GM18861 (cell line): Measurements from ENCODE around the gene ACP1.

Experiments
- ATAC-seq: cut with Tn5 transposase; IDR thresholded peaks from one replicate; pipeline ENCODE4 v1.9.1; 2021; ENCODE audit not compliant: unreplicated experiment

The ACP1 gene

DNA sequence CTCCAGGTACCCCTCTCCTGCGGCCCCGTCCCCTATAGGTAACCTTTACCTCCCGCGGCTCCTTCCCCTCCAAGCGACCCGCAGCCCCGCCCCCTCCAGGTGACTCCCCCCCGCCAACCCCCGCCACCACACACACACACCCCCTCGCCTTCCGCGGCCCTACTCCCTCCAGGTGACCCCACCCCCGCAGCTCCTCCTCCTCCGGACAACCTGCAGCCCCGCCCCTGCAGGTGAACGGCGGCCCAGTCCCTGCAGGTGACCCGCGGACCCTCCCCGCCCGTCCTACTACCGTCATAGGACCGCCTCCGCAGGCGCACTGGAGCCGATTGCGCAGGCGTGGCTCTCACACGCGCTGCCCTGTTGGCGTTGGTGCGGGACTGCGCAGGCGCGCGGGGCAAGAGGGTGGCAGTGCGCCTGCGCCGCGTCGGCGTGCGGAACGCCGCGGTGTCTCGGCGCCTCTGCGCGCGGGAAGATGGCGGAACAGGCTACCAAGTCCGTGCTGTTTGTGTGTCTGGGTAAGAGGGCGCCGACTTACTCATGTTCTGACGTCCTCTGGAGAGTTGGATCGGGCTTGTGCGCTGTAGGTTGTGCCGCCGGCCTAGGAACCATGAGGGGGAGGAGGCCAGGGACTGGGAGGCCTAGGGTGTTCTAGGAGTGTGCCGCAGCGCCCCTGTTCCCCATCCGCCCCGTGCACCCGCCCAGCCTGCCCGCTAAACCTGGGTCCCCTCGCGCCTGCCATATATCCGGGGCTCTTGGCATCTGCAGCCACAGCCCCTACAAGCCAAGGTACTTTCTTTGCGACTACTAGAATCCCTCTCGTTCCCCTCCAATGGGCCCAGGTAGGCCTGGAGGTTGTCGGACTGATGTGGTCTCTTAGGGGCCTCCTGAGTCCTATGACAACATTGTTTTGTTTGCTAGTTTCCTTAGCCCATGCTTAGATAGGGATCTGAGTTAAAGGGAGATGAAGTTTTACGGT, at the start of gene ACP1:
TSS of gene ACP1 (plus strand) at position 455 of the 976 bp plus-strand sequence. CDS start at position 473, 18 bp downstream.
- peak; percentile 92 for ATAC-seq

DNA sequence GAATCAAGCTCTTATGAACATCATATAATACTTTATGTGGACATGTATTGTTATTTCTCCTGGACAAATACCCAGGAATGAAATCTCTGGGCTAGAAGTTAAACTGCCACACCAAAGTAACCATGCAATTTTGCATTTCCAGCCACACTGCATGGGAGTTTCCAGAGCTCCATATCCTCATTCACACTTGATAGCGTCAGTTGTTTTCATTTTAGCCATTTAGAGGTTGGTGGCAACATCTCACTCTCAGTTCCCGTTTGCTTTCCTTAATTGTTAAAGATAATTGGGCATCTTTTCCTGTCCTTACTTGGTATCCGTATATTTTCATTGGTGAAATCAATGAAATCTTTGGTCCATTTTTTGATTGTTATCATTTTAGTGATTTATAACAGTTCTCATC, 48.7 kb upstream of the ACP1 start:
- ATAC-seq = no peak

DNA sequence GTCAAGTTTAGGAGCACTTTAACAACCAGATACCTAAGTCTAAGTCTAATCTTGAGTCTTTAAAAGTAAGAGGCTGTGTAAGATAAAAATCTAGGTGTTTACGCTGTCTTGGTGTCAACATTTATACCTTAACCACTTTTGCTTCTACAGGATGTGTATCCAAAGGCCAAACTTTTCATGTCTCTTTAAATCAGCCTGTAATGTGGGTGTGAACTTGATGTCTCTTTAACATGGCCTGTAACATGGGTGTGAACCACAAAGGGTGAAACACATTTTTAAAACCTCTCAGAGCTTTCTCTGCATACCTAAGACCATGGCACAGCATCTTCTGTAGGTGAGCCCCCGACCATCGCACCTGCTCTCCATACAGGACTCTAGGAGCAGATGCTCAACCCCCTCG, 41.3 kb upstream of the ACP1 start:
- no peak for ATAC-seq

DNA sequence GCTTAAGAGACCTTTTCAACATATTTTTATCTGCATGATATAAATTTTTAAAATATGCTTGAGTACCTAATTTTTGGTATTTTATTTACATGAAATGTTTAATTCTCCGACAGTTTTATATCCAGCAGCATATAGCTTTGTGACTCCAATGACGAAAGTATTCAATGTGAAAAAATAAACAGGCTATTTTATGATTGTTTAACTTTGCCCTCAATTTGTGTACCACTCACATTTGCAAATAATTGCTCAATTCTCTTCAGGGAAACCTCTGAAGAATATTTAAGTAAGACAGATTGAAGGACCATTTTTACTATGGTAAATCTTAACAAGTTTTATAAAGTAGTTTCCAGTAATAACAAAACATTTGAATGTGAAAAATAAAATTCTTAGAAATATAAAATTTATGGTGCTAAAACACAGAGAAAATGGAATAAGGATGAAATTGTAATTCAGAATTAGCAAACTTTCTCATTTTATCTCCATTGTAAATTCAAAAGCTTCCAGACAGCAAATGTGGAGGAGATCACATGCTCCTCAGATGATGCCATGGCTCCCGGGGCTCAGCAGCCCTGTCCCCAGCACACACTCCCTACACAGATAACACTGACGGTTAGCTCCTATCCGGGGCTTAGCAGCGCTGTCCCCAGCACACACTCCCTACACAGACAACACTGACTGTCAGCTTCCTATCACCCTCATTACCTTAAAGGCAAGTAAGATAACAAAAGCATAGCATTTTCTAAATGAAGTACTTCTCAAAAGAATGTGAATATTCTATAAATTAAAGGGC, 40.6 kb upstream of the ACP1 start:
- no peak for ATAC-seq

DNA sequence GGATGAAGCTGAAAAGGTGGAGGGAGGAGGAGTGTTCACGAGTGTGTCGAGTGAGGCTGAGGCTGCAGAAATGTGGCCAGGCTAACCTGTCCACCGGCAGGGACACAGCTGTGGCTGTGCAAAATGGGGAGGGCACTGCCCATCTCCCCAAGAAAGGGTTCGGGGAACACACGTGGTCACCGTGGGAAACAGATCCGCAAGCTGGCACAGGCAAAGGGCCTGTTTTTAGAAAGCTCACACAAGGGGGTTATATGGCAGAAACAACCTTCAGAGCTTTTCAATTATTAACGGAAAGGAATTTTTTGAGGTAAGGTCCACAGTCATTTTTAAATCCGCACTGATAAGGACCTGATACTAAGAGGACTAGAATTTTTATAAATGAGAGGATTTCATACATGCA, 36.6 kb upstream of the ACP1 start:
- no peak for ATAC-seq

DNA sequence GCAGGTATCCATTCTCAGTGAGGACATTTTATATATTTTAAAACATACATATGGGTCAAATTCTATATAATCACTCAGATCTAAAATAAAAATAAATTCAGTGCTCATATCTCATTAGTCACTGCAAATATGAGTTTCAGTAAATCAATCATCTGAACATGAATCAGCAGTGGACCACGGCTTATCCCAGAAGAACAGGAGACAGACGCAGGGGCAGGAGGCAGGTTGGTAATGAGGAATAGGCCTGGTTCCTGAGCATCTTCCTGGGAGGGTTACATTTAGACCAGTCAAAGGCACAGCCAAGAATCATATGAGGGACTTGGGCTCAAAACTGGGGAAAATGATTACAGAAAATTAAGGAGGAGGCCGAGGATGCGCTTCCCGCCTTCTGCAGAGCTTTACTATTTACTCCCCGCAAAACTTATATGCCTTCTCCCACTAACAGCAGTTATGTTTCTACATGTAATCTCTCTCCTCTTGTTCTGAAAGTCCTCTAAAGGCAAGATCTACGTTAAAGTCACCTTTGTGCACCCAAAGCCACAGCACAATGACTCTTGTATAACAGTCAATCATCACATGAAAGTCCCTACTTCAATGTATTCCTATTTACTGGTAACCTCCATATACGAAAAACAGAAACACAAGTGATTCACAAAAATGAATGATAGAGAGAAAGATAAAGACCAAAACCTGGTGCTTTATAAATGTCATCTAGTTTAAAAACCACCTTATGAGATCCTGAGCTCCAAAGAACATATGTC, 36.0 kb upstream of the ACP1 start:
- no peak for ATAC-seq

DNA sequence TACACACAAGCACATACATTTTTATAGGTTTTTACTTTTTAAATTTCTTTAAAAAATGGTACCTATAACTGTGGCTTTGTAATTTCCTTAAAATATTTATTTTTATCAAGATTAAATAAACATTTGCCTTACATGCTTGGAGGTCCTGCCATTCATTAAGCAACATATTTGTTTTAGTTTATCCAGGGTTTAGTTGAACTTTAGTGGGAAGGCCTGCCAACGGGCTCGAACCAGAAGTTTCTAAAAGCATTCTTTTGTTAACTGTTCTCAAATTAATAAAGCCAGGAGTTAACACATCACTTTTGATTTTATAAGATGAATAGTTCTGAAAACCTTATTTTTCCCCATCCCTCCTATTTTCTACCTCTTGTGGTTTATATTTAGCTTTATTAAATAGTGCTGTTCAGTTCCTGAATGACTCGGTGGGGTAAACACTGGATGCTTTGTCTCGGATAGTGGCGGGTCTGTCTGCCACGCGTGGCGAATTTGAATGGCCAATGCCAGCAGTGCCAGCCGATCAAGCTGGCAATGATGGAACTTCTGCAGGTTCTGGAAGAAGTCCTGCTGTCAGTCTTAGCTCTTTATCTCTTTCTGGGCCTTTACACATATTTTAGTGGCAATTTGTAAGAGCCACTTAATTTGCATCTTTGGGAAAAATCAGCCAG, 33.1 kb upstream of the ACP1 start:
- no peak for ATAC-seq

DNA sequence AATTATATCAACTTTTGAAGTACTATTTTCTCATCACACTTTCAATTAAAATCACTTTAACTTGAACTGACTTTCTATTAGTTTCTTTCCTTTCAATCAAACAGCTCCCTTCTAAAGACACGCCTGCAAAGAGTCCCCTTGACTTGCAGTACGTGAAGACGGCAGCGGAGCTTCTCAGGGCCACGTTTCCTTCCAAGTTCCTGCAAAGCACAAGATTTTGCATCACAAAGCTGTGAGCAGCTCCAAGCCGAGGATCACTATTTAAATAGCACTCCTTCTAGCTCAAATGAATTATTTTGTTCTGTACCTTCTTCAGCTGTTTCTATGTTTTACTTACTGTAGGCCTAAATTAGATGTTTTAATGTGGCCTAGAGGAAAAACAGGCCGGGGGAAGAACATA, 31.7 kb upstream of the ACP1 start:
- ATAC-seq = no peak

DNA sequence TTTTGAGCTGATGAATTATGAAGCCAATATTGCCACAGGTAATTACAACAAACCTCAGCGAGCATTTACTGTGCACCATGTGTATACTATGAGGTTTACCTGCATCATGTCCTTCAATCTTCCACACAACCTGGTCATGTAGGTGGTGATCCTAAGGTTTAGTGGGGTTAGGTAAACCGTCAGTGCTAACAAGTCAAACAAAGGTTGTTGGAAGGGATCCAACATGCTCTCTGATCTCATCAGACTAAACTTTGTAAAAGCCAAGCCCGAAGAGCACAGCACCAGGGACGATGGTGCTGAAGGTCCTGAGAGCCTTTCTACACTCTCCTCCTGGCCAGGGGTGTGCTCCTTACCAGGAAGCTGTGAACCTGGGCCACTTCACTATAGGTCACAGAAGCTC, 30.3 kb upstream of the ACP1 start:
- ATAC-seq = no peak

DNA sequence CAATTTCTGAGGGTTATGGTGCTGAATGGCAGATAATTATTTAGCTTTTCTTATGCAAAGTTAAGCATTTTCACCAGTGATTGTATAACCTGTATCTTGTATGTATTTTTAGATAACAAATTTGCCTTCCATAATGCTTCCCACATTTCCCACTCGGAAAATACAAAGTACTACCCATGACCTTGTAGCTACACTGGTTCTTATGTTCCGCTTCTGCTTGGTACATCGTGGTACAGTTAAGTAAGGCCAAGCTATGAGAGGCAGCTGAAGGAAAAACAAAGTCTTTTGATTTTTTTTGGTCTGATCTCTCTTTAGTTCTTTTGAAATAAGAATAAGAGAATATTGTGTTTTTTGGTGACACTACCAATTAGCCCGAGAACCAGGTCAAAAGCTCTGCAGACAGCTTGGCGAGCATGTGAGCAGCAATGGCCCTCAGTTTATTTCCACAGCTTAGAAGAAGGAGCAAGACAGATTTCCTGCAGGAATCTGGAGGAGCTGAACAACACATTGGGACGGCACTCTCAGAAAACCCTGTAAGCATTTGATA, 27.7 kb upstream of the ACP1 start:
- no peak for ATAC-seq

DNA sequence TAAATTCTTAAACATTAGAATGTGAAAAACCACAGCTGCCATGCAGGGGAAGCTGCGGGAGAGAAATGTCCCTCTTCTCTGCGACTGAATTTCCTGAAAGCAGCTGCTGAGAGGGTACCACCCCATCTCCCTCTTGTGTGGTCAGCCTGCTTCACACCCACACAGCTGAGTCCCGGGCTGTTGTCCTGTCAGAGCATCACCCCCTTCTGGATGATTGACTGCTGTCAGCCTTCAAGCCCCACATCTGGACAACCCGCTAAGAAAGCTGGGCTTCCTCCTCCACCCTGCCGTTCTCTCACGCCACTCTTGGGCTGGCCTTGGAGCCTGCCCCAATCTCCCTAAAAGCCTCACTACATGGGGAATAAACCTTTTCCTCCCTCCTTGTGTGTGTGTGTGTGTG, 26.9 kb upstream of the ACP1 start:
- ATAC-seq = no peak

DNA sequence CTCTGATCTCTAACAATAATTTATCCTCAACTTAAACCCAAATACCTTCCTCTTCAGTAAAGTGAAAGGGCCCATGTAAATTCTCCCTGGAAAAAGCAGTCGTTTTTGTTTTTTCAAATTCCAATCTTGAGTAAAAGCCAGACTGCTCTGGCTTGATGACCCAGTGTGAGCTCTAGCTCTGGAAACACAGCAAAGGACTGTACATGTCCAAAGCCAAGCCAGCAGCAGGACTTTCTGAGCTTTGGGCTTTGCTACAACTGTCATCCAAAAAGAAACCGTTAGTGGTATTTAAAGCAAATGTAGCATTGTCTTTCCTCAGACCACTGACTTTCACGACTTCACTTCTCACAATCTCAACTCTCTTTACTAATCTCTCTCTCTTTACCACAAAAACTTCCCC, 26.3 kb upstream of the ACP1 start:
- no peak for ATAC-seq

DNA sequence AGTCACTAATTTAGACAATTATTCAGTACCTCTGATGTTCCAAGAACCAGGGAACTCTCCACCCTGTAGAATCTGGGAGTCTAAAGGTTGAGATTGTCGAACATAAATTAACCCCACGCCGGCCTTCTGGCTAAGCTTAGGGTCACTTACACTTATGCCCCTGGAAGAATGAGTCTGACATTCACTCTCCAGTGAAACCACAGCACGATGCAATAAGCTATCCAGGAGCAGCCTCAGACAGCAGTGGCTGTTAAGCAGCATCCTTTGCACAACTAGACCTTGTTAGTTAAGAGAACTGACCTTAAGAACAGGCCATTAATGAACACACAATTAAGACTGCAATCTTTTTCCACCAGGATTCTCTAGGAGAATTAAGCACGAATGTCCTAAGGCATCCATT, 25.9 kb upstream of the ACP1 start:
- ATAC-seq = no peak

DNA sequence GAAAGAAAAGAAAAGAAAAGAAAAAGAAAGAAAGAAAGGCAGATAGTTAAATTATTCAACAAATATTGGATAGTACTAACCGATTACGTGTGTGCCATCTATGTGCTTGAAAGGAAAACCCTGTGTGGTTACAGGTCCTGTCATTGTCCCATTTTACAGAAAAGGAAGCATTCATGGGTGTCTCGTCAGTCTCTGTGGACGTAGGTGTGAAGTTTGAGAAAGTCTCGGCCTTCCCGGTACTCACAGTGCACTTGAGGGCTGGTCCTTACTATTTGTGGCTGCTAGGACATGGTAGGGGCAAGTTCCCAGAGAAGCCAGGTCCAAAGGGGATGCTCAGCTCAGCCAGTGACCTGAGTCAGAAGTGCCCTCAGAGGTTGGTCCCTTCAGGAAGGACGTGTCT, 20.2 kb upstream of the ACP1 start:
- no peak for ATAC-seq

DNA sequence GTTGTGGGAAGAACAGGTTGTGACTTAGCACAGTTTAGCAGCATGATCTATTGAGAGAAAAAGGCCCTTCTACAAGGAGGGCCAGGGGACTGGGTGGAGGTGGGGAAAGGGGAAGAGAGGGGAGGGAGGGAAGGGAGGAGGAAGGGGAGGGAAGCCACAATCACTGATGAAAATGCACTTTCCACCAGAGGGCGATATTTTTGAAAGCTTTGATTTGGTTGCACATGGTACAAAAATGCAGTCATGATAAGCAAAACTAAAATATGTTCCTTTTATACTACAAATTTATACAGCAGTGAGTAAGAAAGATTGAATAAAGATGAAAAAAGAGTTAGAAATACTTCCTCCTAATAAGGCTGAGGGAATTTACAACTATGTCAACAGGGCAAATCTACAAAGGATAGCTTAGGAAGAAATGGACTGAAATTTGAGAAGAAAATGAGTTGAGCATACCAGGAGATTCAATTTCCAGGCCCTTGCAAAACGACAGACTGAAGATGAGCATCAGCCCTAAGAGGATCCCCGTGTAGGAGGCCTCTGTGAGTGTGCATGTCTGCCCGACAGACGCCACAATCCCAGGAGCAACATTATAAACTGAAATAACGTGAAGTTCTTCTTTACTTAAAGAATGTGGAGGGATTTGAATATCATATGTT, 18.1 kb upstream of the ACP1 start:
- ATAC-seq = peak; percentile 68

DNA sequence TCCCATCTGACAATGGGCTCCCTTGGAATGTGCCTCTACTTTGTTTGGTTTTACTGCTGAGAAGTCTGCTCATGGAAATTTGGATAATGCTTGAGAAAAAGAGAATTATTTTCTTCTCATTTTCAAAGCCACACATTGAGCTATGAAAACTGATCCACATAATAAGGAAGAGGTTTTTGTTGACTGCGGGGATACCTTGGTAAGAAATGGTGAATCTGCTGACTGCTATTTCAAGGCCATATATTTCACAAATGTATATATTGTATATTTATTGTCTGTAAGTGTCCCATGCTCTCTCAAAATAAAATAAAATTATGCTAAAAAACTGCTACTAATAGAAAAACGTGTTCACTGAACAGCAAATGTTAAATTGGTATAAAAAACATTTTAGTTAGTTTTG, 16.0 kb upstream of the ACP1 start:
- no peak for ATAC-seq

DNA sequence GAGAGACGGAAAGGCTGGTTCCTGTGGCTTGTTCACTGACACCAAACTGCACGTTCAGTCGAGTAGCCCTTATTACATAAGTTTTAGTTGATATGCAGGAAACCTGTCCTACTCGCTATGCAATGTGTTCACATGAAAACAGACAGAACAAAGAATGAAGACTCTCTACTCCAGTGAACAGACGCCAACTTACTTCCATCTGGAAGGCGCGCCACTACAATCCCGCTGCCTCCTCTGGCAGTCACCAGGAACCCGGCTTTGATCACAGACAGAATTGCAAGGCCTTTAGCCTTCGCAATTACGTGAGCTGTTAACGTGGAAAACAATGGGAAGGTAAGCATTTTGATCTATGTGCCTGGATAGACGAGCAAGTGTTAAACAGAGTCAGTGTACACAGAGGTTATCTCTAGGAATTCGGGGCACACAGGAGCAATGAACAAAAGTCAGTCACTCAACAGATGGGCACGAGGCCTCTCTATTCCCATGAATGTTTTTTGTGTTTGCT, 15.2 kb upstream of the ACP1 start:
- ATAC-seq = no peak

DNA sequence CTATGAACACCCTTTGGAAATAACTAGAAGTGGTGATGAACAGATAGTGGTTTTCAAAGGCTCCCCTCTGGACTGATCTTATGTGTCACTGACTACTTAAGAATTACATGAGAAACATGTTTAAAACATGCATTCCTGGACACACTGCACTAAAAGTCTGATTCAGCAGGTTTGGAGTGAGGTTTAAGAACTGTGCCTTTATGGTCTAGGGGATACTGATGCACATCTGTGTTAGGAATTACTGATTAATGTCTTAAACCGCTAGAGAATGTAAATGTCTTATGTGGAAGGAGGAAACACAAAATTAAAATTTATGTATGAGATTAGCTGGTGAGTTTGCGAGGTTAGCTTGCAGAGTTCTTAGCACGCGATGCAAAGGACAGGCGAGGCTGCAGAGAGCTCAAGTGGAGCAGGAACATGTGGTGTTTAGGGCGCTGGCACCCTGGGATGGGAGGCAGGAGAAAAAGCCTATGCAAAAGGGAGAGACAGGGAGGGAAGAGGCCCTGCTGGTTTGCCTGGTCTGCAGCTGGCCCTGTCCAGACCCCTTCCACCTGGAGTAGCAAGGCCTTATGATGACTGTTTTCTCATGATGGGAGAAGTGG, 12.6 kb upstream of the ACP1 start:
- ATAC-seq = no peak

DNA sequence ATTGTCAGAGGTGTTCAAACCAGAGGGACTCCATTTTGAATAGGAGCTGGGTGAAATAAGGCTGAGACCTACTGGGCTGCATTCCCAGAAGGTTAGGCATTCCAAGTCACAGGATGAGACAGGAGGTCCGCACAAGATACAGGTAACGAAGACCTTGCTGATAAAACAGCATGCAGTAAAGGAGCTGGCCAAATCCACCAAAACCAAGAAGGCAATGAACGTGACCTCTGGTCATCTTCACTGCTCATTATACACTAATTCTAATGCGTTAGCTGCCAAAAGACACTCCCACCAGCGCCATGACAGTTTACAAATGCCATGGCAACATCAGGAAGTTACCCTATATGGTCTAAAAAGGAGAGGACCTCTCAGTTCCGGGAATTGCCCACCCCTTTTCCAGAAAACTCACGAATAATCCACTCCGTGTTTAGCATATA, 11.5 kb upstream of the ACP1 start:
- no peak for ATAC-seq
